Caco-2 (cell line): ENCODE data around the gene SHC1. TPM values are rescaled to one million over a fixed set of nuclear protein-coding genes. Genes with fewer than 3 reads are reported as not detected.

ENCODE experiments used
- BruUV-seq: library from RNA; stranded (reverse); fragments of 400-500 nt; replicated peaks from 2 replicates; lab custom pipeline; 2021; lab: Mats Ljungman, UMichigan
- CTCF ChIA-PET: fragments of 300-600 bp; sonication (Branson Sonifier 250); formaldehyde crosslinking; loops from one replicate; lab custom pipeline; 2022; ENCODE audit warnings: antibody characterized with exemption; lab: Charles Lee
- POLR2A ChIA-PET: fragments of 300-600 bp; sonication (Branson Sonifier 250); formaldehyde crosslinking; loops from one replicate; lab custom pipeline; 2022; ENCODE audit warnings: antibody characterized with exemption; lab: Charles Lee
- DNase-seq, 2 experiments: peaks; one replicate each; pipeline versions ENCODE4 v3.0.0 to v3.0.0-alpha.2; 2020 to 2022
- H3K27me3 ChIP-seq: replicated peaks from 2 replicates; pipeline ENCODE4 v1.6.0; 2011; ENCODE audit warnings: low read length; ENCODE audit not compliant: control insufficient read depth, insufficient read depth
- H3K36me3 ChIP-seq: 2 replicates; pipeline ENCODE4 v1.5.1; 2011; ENCODE audit warnings: low read length; ENCODE audit not compliant: control insufficient read depth, insufficient read depth
- H3K4me1 ChIP-seq: fragments of 250-450 bp; sonication (Bioruptor Pico); 2 replicates; pipeline ENCODE4 v1.5.1; 2020; ENCODE audit warnings: mild to moderate bottlenecking
- H3K4me3 ChIP-seq: 2 replicates; pipeline ENCODE4 v1.5.1; 2011; ENCODE audit warnings: low read depth, mild to moderate bottlenecking, control low read depth, low read length
- H3K9me3 ChIP-seq: fragments of 250-450 bp; sonication (Bioruptor Pico); 2 replicates; pipeline ENCODE4 v1.5.1; 2020; ENCODE audit warnings: mild to moderate bottlenecking, moderate library complexity
- H3K27ac Mint-ChIP-seq: one replicate; pipeline ENCODE4 v1.8.0; 2022; ENCODE audit warnings: mixed read lengths; ENCODE audit not compliant: unreplicated experiment
- H3K27me3 Mint-ChIP-seq: one replicate; pipeline ENCODE4 v1.8.0; 2022; ENCODE audit warnings: mixed read lengths; ENCODE audit not compliant: insufficient read depth, unreplicated experiment
- H3K36me3 Mint-ChIP-seq: one replicate; pipeline ENCODE4 v1.8.0; 2022; ENCODE audit warnings: mild to moderate bottlenecking, mixed read lengths; ENCODE audit not compliant: insufficient read depth, unreplicated experiment
- H3K4me1 Mint-ChIP-seq: one replicate; pipeline ENCODE4 v1.8.0; 2022; ENCODE audit warnings: low read depth, mixed read lengths; ENCODE audit not compliant: unreplicated experiment
- H3K4me3 Mint-ChIP-seq: one replicate; pipeline ENCODE4 v1.8.0; 2022; ENCODE audit warnings: mild to moderate bottlenecking, moderate library complexity, mixed read lengths; ENCODE audit not compliant: unreplicated experiment
- H3K9me3 Mint-ChIP-seq: one replicate; pipeline ENCODE4 v1.8.0; 2022; ENCODE audit warnings: mixed read lengths; ENCODE audit not compliant: unreplicated experiment
- CTCF ChIP-seq, 2 experiments: fragments of 200-600 bp in 1 of 2; IDR thresholded peaks; 1 replicate in 1 of 2; 2 replicates in 1 of 2; pipeline versions ENCODE4 v1.5.1 to v1.8.0; 2011 to 2022; ENCODE audit warnings: antibody characterized with exemption in 1 of 2, control low read depth in 1 of 2, inconsistent platforms in 1 of 2, low read depth in 1 of 2, low read length in 1 of 2, mild to moderate bottlenecking in 1 of 2, moderate library complexity in 1 of 2; ENCODE audit not compliant: insufficient read depth in 1 of 2, severe bottlenecking in 1 of 2, unreplicated experiment in 1 of 2
- intact Hi-C: fragments of 100-400 bp; cut with micrococcal nuclease; formaldehyde crosslinking; loops from one replicate; pipeline ENCODE4 v1.10.0; 2022; ENCODE audit not compliant: unreplicated experiment
- total RNA-seq: library from RNA; stranded (reverse); gene quantifications from 2 replicates; pipeline ENCODE4 v1.2.3, GENCODE V29; 2022

SHC1 gene
- total RNA-seq, 1 experiment from 2014 or later: 59.6 TPM

- intact Hi-C loops: loop anchor here (1.0 kb wide), 2 partner anchors 10 to 16 kb away; partner anchors contain the start of gene CKS1B
- TF ChIP-seq CTCF (IDR thresholded peaks at IDR 0.05; ENCODE audit: insufficient read depth in 1 of 2, low read depth in 1 of 2, low read length in 1 of 2, severe bottlenecking in 1 of 2, unreplicated experiment in 1 of 2): no peak
- Histone ChIP-seq H3K4me3 (peak overlapping the region; percentile 82), H3K9me3 (no peaks in the 10 kb centered on the region), H3K36me3 (peaks cover 6% of the 10 kb centered on the region), H3K4me1 (no peaks in the 10 kb centered on the region; the same call in 1 of the 2 replicates), H3K27me3 (no peaks in the 10 kb centered on the region)
- H3K36me3 Mint-ChIP-seq: peaks cover 65% of the 10 kb centered on the region
- no peak for DNase-seq
- no peak overlapping the region for H3K4me3 Mint-ChIP-seq
- POLR2A ChIA-PET: interaction anchor here (0.7 to 2.8 kb wide), 13 partner anchors 9 to 28 kb away, joined by 3 to 24 read pairs (median 4); partner anchors contain the start of genes CKS1B, LENEP, PBXIP1 and PYGO2
- H3K4me1 Mint-ChIP-seq: no peaks in the 10 kb centered on the region
- no peaks in the 10 kb centered on the region for H3K27me3 Mint-ChIP-seq
- H3K9me3 Mint-ChIP-seq: no peaks in the 10 kb centered on the region
- CTCF ChIA-PET: interaction anchor here (0.6 to 2.9 kb wide), 9 partner anchors 10 to 101 kb away, joined by 3 to 26 read pairs (median 4); partner anchors contain the start of genes ADAM15, LENEP and PYGO2
- no TSS peak for BruUV-seq
- no peak overlapping the region for H3K27ac Mint-ChIP-seq
Measured at GRCh38 chr1:154983776-154984466, 13.4 kb upstream of the SHC1 start.

- DNase-seq: peak; percentile 98 to 100
- H3K4me3 Mint-ChIP-seq: no peak within 1 kb of the TSS
- H3K9me3 ChIP-seq: no peaks in the 10 kb centered on the region
- TF ChIP-seq CTCF (IDR thresholded peaks at IDR 0.05; ENCODE audit: insufficient read depth in 1 of 2, low read depth in 1 of 2, low read length in 1 of 2, severe bottlenecking in 1 of 2, unreplicated experiment in 1 of 2): no peak
- peak within 1 kb of the TSS; percentile 82 for H3K4me3 ChIP-seq
- TSS peak; percentile 81 for BruUV-seq
- peaks cover 3% of the 10 kb centered on the region for H3K36me3 ChIP-seq
- CTCF ChIA-PET: interaction anchor here (0.6 to 2.9 kb wide), 10 partner anchors 11 to 115 kb away, joined by 3 to 26 read pairs (median 4); partner anchors contain the start of genes ADAM15, LENEP and PYGO2
- no peaks in the 10 kb centered on the region for H3K27me3 ChIP-seq
- intact Hi-C loops: loop anchor here (1.0 kb wide), 2 partner anchors 9 to 17 kb away; partner anchors contain the start of gene CKS1B
- no peak within 1 kb of the TSS for H3K27ac Mint-ChIP-seq
- peaks cover 61% of the 10 kb centered on the region for H3K36me3 Mint-ChIP-seq
- no peaks in the 10 kb centered on the region; the same call in 1 of the 2 replicates for H3K4me1 ChIP-seq
- no peaks in the 10 kb centered on the region for H3K4me1 Mint-ChIP-seq
- POLR2A ChIA-PET: interaction anchor here (0.7 to 2.8 kb wide), 11 partner anchors 8 to 27 kb away, joined by 3 to 24 read pairs (median 5); partner anchors contain the start of genes CKS1B, LENEP, PBXIP1 and SHC1
- H3K27me3 Mint-ChIP-seq: no peaks in the 10 kb centered on the region
- H3K9me3 Mint-ChIP-seq: no peaks in the 10 kb centered on the region
Measured at GRCh38 chr1:154982897-154983648, 12.5 kb upstream of the SHC1 start, which contains the start of gene FLAD1. Gene FLAD1, plus strand, starts transcription at chr1:154983344. Its CDS starts 351 bp downstream, at chr1:154983695.

GRCh38 chr1:154982341-154982740, 11.8 kb upstream of the SHC1 start:
- Mint-ChIP-seq H3K9me3 (no peaks in the 10 kb centered on the region), H3K27me3 (no peaks in the 10 kb centered on the region), H3K4me3 (no peak overlapping the region), H3K36me3 (peaks cover 61% of the 10 kb centered on the region), H3K27ac (no peak overlapping the region), H3K4me1 (no peaks in the 10 kb centered on the region)
- no peak for DNase-seq
- Histone ChIP-seq H3K4me1 (no peaks in the 10 kb centered on the region; the same call in 1 of the 2 replicates), H3K27me3 (no peaks in the 10 kb centered on the region), H3K36me3 (peaks cover 1% of the 10 kb centered on the region; the same call in 1 of the 2 replicates), H3K9me3 (no peaks in the 10 kb centered on the region), H3K4me3 (peak overlapping the region; percentile 40)
- no peak for TF ChIP-seq CTCF (IDR thresholded peaks at IDR 0.05; ENCODE audit: insufficient read depth in 1 of 2, low read depth in 1 of 2, low read length in 1 of 2, severe bottlenecking in 1 of 2, unreplicated experiment in 1 of 2)
- POLR2A ChIA-PET: interaction anchor here (1.6 to 2.8 kb wide), 2 partner anchors 9 to 12 kb away, joined by 7 to 24 read pairs; no protein-coding TSS in a partner anchor
- intact Hi-C loops: no loop called here
- CTCF ChIA-PET: interaction anchor here (0.6 to 1.8 kb wide), 3 partner anchors 11 to 114 kb away, joined by 3 to 6 read pairs (median 4); partner anchors contain the start of genes LENEP and PYGO2
- TSS peak; percentile 99 for BruUV-seq
